Activated naive CD4-positive, alpha-beta T cell treated with anti-CD3 and anti-CD28 coated beads, Interleukin-2, amount 10 ng/mL, durations not matched to agents 7 days and 5 days (primary cell): ENCODE measurements around the gene ARHGEF28.
A peak's percentile ranks its signal among the peaks of the same experiment; 100 is the strongest.

ENCODE experiments used
- CTCF ChIA-PET: fragments of 350-600 bp; sonication (Branson Sonifier 250); formaldehyde crosslinking; loops from one replicate; lab custom pipeline; 2021; ENCODE audit warnings: antibody characterized with exemption; lab: Charles Lee
- DNase-seq: peaks from one replicate; pipeline ENCODE4 v3.0.0-alpha.2; 2020
- H3K27ac Mint-ChIP-seq: one replicate; pipeline ENCODE4 v1.8.0; 2021; ENCODE audit warnings: mild to moderate bottlenecking, moderate library complexity, mixed read lengths
- H3K27me3 Mint-ChIP-seq: one replicate; pipeline ENCODE4 v1.8.0; 2021; ENCODE audit warnings: mild to moderate bottlenecking, mixed read lengths
- H3K36me3 Mint-ChIP-seq: one replicate; pipeline ENCODE4 v1.8.0; 2021; ENCODE audit warnings: mixed read lengths
- H3K4me1 Mint-ChIP-seq: one replicate; pipeline ENCODE4 v1.8.0; 2021; ENCODE audit warnings: mixed read lengths
- H3K4me3 Mint-ChIP-seq: one replicate; pipeline ENCODE4 v1.8.0; 2021; ENCODE audit warnings: mild to moderate bottlenecking, moderate library complexity, mixed read lengths
- H3K9me3 Mint-ChIP-seq: one replicate; pipeline ENCODE4 v1.8.0; 2021; ENCODE audit warnings: mixed read lengths

ARHGEF28 gene, protein sequence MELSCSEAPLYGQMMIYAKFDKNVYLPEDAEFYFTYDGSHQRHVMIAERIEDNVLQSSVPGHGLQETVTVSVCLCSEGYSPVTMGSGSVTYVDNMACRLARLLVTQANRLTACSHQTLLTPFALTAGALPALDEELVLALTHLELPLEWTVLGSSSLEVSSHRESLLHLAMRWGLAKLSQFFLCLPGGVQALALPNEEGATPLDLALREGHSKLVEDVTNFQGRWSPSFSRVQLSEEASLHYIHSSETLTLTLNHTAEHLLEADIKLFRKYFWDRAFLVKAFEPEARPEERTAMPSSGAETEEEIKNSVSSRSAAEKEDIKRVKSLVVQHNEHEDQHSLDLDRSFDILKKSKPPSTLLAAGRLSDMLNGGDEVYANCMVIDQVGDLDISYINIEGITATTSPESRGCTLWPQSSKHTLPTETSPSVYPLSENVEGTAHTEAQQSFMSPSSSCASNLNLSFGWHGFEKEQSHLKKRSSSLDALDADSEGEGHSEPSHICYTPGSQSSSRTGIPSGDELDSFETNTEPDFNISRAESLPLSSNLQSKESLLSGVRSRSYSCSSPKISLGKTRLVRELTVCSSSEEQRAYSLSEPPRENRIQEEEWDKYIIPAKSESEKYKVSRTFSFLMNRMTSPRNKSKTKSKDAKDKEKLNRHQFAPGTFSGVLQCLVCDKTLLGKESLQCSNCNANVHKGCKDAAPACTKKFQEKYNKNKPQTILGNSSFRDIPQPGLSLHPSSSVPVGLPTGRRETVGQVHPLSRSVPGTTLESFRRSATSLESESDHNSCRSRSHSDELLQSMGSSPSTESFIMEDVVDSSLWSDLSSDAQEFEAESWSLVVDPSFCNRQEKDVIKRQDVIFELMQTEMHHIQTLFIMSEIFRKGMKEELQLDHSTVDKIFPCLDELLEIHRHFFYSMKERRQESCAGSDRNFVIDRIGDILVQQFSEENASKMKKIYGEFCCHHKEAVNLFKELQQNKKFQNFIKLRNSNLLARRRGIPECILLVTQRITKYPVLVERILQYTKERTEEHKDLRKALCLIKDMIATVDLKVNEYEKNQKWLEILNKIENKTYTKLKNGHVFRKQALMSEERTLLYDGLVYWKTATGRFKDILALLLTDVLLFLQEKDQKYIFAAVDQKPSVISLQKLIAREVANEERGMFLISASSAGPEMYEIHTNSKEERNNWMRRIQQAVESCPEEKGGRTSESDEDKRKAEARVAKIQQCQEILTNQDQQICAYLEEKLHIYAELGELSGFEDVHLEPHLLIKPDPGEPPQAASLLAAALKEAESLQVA (N-terminal part only)

DNA sequence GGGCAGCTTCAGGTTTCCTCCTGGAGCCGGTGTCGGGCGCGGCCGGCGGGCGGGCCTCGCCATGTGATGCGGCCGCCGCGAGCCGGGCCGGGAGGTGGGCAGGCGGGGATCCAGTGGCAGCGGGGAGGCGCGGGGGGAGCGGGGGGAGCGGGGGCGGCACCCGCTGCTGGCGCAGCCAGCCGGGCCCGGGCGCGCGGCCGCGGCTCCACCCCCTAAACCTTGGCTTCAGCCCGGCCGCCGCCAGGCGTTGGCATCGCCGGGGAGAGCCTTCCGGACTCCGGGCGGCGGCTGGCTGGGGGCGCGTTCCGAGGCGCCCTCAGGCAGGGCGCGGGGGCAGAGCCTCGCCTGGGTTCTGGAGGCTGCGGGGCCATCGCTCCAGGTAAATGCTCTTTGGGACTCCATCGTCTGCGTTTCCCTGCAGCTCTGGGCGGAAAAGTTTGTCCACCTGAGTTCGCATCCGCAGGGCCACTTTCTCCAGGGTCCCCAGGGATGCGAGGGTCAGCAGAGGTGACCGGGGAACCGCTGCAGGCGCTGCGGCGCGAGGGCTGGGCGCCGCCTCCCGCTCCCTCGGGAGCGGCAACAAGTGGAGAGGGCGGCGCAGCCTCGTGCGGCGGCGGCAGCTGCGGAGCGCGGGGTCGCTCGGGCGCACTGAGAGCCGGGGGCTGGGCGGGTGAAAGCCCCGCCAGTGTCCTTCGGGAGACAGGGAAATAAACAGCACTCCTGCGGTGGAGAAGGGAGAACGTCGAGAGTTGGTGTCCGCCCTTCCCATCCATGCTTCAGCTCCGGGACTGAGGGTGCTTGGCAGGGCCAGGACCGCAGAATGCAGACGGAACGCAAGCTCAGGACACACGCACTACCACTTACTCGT is at the start of gene ARHGEF28:
Gene ARHGEF28, plus strand, starts transcription at position 253 of the 868 bp plus-strand sequence. CDS start 58,656 bp downstream, outside the sequence.
- no peaks in the 10 kb centered on the region for H3K36me3 Mint-ChIP-seq
- no peak within 1 kb of the TSS for H3K27ac Mint-ChIP-seq
- H3K4me1 Mint-ChIP-seq = peaks cover 4% of the 10 kb centered on the region
- H3K9me3 Mint-ChIP-seq = no peaks in the 10 kb centered on the region
- DNase-seq = peak; percentile 40
- peaks cover 61% of the 10 kb centered on the region for H3K27me3 Mint-ChIP-seq
- H3K4me3 Mint-ChIP-seq = peak within 1 kb of the TSS; percentile 37
- CTCF ChIA-PET = no interaction called here

DNA sequence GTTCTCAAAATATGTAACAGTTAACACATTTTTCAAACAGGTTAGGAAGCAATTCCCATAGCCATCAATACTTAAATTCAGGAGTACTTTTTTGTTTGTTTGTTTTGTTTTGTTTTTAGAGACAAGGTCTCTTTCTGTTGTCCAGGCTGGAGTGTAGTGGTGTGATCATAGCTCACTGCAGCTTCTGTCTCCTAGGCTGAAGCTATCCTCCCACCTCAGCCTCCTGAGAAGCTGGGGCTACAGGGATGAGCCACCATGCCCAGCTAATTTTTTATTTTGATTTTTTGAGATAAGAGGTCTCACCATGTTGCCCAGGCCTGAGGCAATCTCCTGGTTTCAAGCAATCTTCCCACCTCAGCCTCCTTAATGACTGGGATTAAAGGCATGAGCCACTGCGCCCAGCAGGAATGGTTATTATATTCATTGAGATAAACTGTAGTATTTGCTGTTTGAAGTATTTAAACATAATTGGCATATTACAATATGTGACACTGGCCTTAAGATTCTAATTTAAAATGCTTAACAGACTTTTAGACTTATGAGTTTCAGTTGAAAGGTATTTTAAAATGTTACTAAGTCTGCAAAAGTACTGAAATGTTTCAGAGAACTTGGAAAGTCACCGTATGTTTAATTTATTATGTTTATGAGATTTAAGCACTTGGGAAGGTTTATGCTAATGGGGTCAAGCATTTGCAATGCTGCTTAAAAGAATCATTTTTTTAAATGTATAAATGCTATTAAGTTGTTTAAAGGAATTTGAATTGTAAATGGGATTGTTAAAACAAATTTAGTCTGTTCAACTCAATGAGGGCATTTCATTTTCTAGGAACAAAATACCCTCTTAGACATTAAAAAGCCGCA is 43.5 kb upstream of the ARHGEF28 start:
- no peaks in the 10 kb centered on the region for H3K9me3 Mint-ChIP-seq
- H3K27ac Mint-ChIP-seq = no peak overlapping the region
- no peaks in the 10 kb centered on the region for H3K27me3 Mint-ChIP-seq
- CTCF ChIA-PET = interaction anchor here (0.8 kb wide), 2 partner anchors 8 to 211 kb away, joined by 3 read pairs; no protein-coding TSS in a partner anchor
- no peak overlapping the region for H3K4me3 Mint-ChIP-seq
- no peak for DNase-seq
- no peaks in the 10 kb centered on the region for H3K4me1 Mint-ChIP-seq
- peaks cover 21% of the 10 kb centered on the region for H3K36me3 Mint-ChIP-seq

DNA sequence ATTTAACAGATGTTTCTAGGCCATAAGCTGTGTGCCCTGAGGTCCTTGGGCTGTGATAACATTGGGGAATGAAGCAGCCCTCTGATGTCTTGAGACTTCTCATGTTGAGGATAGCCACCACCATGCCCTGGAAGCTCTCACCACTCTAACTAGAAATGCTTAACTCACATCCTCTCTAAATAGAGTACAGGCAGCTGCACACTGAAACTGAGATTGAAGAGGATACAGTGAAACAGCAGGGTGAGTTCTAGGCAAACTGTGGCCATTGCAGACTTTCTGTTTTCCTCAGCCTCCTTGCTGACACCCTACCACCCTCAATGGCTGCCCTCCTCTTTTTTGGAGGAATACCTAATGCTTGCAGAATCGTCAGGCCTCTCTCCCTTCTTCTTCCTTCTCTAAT is 38.1 kb upstream of the ARHGEF28 start:
- no peaks in the 10 kb centered on the region for H3K36me3 Mint-ChIP-seq
- H3K27ac Mint-ChIP-seq = no peak overlapping the region
- CTCF ChIA-PET = interaction anchor here (7.5 kb wide), 1 partner anchor 206 kb away, joined by 109 read pairs; no protein-coding TSS in a partner anchor
- no peaks in the 10 kb centered on the region for H3K4me1 Mint-ChIP-seq
- H3K9me3 Mint-ChIP-seq = no peaks in the 10 kb centered on the region
- no peak for DNase-seq
- no peaks in the 10 kb centered on the region for H3K27me3 Mint-ChIP-seq
- no peak overlapping the region for H3K4me3 Mint-ChIP-seq

DNA sequence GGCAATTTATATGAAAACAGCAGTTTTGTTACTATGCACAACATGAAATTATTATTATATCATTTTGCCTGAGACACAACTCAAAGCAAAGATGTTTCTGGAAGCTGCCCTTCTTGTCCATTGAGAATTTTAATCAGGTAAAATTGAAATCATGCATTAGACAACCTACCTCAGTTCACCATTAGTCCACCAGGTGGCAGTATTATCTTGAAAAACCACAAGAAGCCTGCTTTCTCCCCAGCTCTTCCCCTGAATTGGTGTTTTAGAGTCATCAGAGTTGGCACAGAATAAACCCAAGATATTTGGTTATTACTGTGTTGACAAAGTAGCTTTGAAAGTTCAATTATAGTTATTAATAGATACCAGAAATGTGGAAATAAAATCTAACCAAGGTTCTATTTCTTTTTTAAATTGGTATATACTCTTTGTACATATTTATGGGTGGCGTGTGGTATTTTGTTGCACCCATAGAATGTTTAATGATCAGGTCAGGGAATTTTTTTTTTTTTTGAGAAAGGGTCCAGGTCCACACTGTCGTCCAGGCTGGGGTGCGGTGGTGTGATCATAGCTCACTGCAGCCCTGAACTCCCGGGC is 34.8 kb upstream of the ARHGEF28 start:
- Mint-ChIP-seq H3K4me1 (no peaks in the 10 kb centered on the region), H3K27ac (no peak overlapping the region), H3K27me3 (no peaks in the 10 kb centered on the region), H3K9me3 (no peaks in the 10 kb centered on the region), H3K4me3 (no peak overlapping the region), H3K36me3 (no peaks in the 10 kb centered on the region)
- CTCF ChIA-PET = interaction anchor here (0.6 to 7.5 kb wide), 25 partner anchors 9 to 1058 kb away, joined by 3 to 109 read pairs (median 4); no protein-coding TSS in a partner anchor
- DNase-seq = peak; percentile 52

DNA sequence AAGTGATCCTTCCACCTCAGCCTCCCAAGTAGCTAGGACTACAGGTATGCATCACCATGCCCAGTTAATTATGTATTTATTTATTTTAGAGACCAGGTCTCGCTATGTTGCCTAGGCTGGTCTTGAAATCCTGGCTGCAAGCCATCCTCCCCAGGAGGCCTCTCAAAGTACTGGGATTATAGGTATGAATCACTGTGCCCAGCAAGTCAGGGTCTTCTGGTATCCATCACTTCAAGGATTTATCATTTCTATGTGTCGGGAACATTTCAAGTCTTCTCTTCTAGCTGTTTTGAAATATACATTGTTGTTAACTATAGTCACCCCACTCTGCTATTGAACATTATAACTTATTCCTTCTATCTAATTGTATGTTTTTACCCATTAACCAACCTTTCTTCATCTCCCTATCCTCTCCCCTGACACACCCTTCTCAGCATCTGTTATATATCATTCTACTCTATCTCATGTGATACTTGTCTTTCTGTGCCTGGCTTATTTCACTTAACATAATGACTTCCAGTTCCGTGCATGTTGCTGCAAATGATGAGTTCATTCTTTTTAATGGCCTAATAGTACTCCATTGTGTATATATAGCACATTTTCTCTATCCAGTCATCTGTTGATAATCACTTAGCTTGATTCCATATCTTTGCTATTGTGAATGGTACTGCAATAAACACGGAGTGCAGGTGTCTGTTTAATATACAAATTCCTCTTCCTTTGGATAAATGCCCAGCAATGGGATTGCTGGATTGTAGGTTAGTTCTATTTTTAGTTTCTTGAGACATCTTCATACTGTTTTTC is 34.1 kb upstream of the ARHGEF28 start:
- Mint-ChIP-seq H3K9me3 (no peaks in the 10 kb centered on the region), H3K27me3 (no peaks in the 10 kb centered on the region), H3K27ac (no peak overlapping the region), H3K4me3 (no peak overlapping the region), H3K4me1 (no peaks in the 10 kb centered on the region), H3K36me3 (no peaks in the 10 kb centered on the region)
- DNase-seq = no peak
- CTCF ChIA-PET = interaction anchor here (1.0 to 7.5 kb wide), 15 partner anchors 15 to 1058 kb away, joined by 3 to 109 read pairs (median 5); no protein-coding TSS in a partner anchor

DNA sequence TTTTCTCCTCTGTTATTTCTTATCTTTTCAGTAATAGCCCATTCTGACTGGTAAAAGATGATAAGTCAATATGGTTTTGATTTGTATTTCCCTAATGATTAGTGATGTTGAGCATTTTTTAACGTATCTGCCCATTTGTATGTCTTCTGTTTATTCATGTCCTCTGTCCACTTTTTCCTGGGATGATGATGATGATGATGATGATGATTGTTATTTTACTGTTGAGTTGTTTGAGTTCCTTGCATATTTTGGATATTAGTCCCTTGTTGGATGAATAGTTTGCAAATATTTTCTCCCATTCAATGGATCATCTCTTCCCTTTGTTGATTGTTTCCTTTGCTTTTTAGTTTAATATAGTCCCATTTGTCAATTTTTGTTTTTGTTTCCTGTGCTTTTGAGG is 33.4 kb upstream of the ARHGEF28 start:
- no peak for DNase-seq
- H3K27me3 Mint-ChIP-seq = no peaks in the 10 kb centered on the region
- no peaks in the 10 kb centered on the region for H3K4me1 Mint-ChIP-seq
- CTCF ChIA-PET = interaction anchor here (7.5 kb wide), 1 partner anchor 201 kb away, joined by 109 read pairs; no protein-coding TSS in a partner anchor
- no peaks in the 10 kb centered on the region for H3K36me3 Mint-ChIP-seq
- no peaks in the 10 kb centered on the region for H3K9me3 Mint-ChIP-seq
- no peak overlapping the region for H3K4me3 Mint-ChIP-seq
- no peak overlapping the region for H3K27ac Mint-ChIP-seq

DNA sequence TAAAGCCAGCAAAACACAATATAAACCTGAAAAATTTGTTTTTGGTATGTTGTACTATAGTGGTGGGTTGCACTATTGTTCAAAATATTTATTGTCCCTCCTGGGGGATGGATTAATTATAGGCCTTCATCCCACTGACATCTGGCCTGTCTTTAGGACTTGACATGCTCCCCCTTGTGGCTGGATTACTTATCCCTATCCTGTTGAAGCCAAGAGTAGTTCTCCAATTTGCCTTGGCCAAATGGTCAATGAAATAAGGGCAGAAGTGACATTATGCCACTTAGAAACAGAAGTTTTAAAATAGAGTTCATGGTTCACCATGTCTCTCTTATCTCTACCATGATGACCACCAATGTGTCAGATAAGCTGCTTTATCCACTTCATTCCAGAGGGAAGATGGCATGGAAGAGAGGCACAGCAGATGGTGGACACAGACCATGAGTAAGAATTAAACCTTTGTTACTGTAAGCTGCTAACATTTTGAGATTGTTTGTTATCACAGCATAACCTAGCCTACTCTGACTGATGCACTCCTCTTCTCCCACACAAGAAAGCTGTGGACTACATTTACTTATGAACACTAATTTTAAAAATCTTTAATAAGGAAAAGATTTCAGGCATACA is 29.2 kb upstream of the ARHGEF28 start:
- H3K27ac Mint-ChIP-seq = no peak overlapping the region
- no peak overlapping the region for H3K4me3 Mint-ChIP-seq
- H3K27me3 Mint-ChIP-seq = peaks cover 6% of the 10 kb centered on the region
- H3K9me3 Mint-ChIP-seq = no peaks in the 10 kb centered on the region
- CTCF ChIA-PET = interaction anchor here (0.6 to 1.5 kb wide), 5 partner anchors 10 to 235 kb away, joined by 3 to 5 read pairs (median 3); no protein-coding TSS in a partner anchor
- H3K4me1 Mint-ChIP-seq = no peaks in the 10 kb centered on the region
- DNase-seq = peak; percentile 21
- H3K36me3 Mint-ChIP-seq = no peaks in the 10 kb centered on the region

DNA sequence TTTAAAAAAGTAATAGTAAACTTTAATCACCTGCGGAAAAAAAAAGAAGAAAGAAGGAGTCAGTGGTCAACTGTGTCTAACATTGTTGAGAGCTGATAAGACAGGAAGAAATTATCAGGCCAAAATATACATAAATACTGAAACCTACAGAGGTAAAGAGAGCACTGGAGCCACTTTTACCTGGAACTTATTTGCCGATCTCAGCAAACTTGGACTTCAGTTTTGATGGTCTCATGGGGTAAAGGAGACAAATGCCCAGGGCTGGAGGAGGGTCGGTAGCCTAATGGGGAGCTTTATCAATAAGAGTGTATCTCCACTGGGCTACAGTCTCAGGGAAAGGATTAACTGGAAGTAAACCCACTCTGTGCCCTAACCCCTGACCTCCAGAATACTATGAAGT is 26.6 kb upstream of the ARHGEF28 start:
- H3K4me1 Mint-ChIP-seq = no peaks in the 10 kb centered on the region
- CTCF ChIA-PET = no interaction called here
- peaks cover 6% of the 10 kb centered on the region for H3K27me3 Mint-ChIP-seq

DNA sequence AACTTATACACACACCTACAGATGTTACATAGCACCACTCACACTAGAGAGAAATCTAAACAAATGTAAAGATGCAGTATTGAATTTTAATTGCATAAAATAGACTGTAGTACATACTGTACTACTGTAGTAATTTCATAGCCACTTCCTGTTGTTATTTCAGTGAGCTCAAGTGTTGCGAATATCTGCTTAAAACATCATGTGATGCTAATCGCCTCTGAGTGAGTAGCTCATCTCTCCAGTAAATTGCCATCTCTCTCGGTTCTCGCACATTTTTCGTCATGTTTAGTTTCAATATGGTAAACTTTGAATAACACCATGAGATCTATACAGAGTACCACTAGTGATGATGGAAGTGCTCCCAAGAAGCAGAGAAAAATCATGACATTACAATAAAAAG is 22.0 kb upstream of the ARHGEF28 start:
- CTCF ChIA-PET = no interaction called here

More for the DNA sequence above, 26.6 kb upstream of the ARHGEF28 start:
- Mint-ChIP-seq H3K4me3 (no peak overlapping the region), H3K9me3 (no peaks in the 10 kb centered on the region), H3K27ac (no peak overlapping the region), H3K36me3 (no peaks in the 10 kb centered on the region)
- DNase-seq = no peak

DNA sequence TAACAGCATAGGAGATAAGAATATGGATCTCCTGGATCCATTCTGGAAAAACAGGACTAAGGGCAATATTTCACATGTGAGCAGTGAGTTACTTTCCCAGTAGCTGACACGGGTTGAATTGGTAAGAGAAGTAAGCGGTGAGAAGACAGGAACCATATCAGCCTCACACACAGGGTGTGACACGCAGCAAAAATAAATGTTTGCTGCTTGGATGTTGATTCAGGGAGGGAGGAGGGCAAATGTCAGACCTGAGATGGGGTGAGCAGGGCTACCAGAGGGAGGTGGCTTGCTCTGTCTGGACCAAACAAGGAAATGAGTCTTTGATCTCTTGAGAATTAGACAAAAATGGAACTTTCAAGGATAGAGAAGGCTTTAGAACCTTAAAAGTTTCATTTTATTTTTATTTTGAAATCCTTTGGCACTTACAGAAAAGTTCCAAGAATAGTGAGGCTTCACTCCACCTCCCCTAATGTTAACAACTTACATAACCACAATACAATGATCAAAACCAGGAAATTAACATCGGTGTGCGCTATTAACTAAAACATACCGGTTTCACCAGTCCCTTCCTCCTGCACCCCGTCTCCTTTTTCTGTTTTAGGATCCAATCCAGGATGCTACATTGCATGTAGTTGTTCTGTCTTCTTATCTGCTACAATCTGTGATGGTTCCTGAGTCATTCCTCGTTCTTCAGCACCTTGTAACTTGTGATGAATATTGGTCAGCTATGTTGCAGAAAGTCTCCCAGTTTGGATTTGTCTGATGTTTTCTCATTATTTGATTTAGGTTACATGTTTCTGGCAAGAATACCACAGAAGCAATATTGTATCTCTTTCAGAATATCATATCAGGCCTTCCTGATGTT is 20.5 kb upstream of the ARHGEF28 start:
- Mint-ChIP-seq H3K27ac (no peak overlapping the region), H3K27me3 (no peaks in the 10 kb centered on the region), H3K4me3 (no peak overlapping the region), H3K36me3 (no peaks in the 10 kb centered on the region), H3K4me1 (no peaks in the 10 kb centered on the region), H3K9me3 (no peaks in the 10 kb centered on the region)
- no peak for DNase-seq
- CTCF ChIA-PET = interaction anchor here (1.7 kb wide), 1 partner anchor 8 kb away, joined by 5 read pairs; no protein-coding TSS in a partner anchor

More for the DNA sequence above, 22.0 kb upstream of the ARHGEF28 start:
- Mint-ChIP-seq H3K27me3 (peaks cover 6% of the 10 kb centered on the region), H3K9me3 (no peaks in the 10 kb centered on the region), H3K36me3 (no peaks in the 10 kb centered on the region), H3K27ac (no peak overlapping the region), H3K4me1 (no peaks in the 10 kb centered on the region), H3K4me3 (no peak overlapping the region)
- no peak for DNase-seq
